ENCODE measurements around the gene HDAC10.

GRCh38 chr22:50296658-50297490 is 45.8 kb upstream of the HDAC10 start:
- TF ChIP-seq CTCF (IDR thresholded peaks at IDR 0.05) (no peak), SIN3A (IDR thresholded peaks at IDR 0.05; ENCODE audit: borderline replicate concordance, insufficient read depth, low read depth, low read length) (no peak)
